ENCODE measurements around the gene COL4A4. TPM values are rescaled to one million over a fixed set of nuclear protein-coding genes. Genes with fewer than 3 reads are reported as not detected.

The COL4A4 gene
- total and polyA plus RNA-seq, 2 of the 4 experiments (the other 2 are of a cell fraction), result 0.02 TPM; not detected in 1

DNA sequence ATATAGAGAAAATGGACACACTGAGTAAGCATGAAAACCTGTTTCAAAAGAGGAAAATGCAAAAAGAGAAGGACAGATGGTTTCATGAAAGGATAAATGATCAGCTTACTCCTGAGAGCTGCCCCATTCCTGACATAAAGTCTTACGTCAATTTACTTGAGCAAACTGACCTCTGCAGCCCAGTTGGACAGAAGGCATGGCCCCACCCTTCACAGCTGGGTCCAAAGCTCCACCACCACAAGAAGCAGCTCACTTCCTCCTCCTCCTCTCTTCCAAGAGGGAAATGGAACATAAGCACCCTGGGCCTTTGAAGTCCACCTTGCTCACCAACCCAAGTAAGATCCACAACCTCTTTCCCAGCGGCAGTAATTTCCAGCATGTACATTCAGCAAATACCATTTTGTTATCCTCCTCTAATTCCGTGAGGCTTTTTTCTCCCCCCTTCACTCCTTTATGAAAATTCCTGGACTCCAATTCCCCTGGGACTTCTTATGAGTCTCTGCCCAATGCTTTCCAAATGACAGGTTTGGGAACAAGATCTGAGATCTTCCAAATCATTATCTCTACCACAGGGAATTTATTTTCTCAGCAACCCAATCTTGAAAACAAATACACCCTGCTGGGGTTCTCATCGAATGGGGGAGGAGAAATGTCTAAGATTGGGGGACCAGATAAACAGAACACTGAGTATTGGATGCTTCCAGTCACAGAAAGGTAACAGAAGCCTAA, 10.1 kb downstream of the COL4A4 start:
- WGBS, 2 experiments (ENCODE audit: extremely low coverage in 2 of 2, insufficient read length in 1 of 2), result 80% methylated on average over 2 of the region's 4 CpGs; no CpG with 5 or more reads in 1 of the 2 experiments
- Histone ChIP-seq H3K4ac (ENCODE audit: low read depth, low read length) (no peak overlapping the region), H4K20me1 (ENCODE audit: insufficient read depth, low read length) (no peaks in the 10 kb centered on the region), H3K9ac (ENCODE audit: low read depth, low read length) (no peak overlapping the region), H3K14ac (replicated peaks; ENCODE audit: low read depth, low read length) (no peak overlapping the region), H4K91ac (ENCODE audit: insufficient read depth, low read depth, low read length) (no peak overlapping the region), H3K4me2 (ENCODE audit: low read depth, low read length) (no peak overlapping the region), H2BK120ac (ENCODE audit: low read depth, low read length) (no peak overlapping the region), H2AK5ac (ENCODE audit: low read depth, low read length) (no peak overlapping the region), H2BK15ac (ENCODE audit: low read depth, low read length) (no peak overlapping the region), H3K4me1 (ENCODE audit: control insufficient read depth, insufficient read depth, low read length) (no peaks in the 10 kb centered on the region), H3K27me3 (ENCODE audit: control insufficient read depth, insufficient read depth, low read length) (peaks cover 2% of the 10 kb centered on the region), H2BK5ac (ENCODE audit: low read depth, low read length, poor library complexity, severe bottlenecking) (no peak overlapping the region), H3K27ac (ENCODE audit: insufficient read depth, low read length) (no peak overlapping the region), H4K5ac (ENCODE audit: low read depth, low read length) (no peak overlapping the region), H2AFZ (replicated peaks; ENCODE audit: low read length, poor library complexity) (no peak overlapping the region), H3K9me1 (ENCODE audit: insufficient read depth, low read length) (no peaks in the 10 kb centered on the region), H3K36me3 (ENCODE audit: control insufficient read depth, insufficient read depth, low read length) (no peaks in the 10 kb centered on the region), H3K9me3 (ENCODE audit: control insufficient read depth, insufficient read depth, low read length) (no peaks in the 10 kb centered on the region), H3K56ac (ENCODE audit: extremely low read depth, insufficient read depth, low read length) (no peak overlapping the region), H4K8ac (ENCODE audit: low read depth in 2 of 2, low read length in 2 of 2) (no peak overlapping the region), H2AK9ac (replicated peaks; ENCODE audit: low read depth, low read length, poor library complexity) (no peak overlapping the region), H3K18ac (ENCODE audit: low read depth, low read length) (no peak overlapping the region), H3K23ac (ENCODE audit: low read depth, low read length) (no peak overlapping the region), H2BK20ac (ENCODE audit: low read depth, low read length) (no peak overlapping the region), H3K79me1 (ENCODE audit: low read depth in 1 of 2, low read length in 2 of 2) (no peaks in the 10 kb centered on the region), H3K4me3 (ENCODE audit: insufficient read depth, low read depth, low read length) (no peak overlapping the region)
- POLR2A ChIA-PET (ENCODE audit: unreplicated experiment), result no interaction called here
- BruUV-seq (replicated peaks), result no TSS peak
- in situ Hi-C loops (cut with MboI; ENCODE audit: low sequenced_read_pairs) (no loop called here), intact Hi-C loops (cut with micrococcal nuclease) (no loop called here), dilution Hi-C loops (cut with HindIII; ENCODE audit: low sequenced_read_pairs, unreplicated experiment) (no loop called here)
- CTCF ChIA-PET, result no interaction called here
- ATAC-seq (ENCODE audit: low read depth), result no peak
- no peak for TF ChIP-seq RAD21 (IDR thresholded peaks at IDR 0.05; ENCODE audit: low read length)
- TF ChIP-seq FOS (IDR thresholded peaks at IDR 0.05; ENCODE audit: low read depth, low read length), result no peak
- DNase-seq, result no peak
